NCI-H146 (cell line): ENCODE measurements around the gene KIFAP3.
"Not testable (repeated sequence)": the region's sequence is repeated elsewhere in the genome, so short reads cannot be mapped to it uniquely, and the experiment has no call there.

ENCODE experiments used
- DNase-seq: peaks from one replicate; lab custom pipeline; 2025; lab: John Stamatoyannopoulos, UW

Gene KIFAP3

DNA sequence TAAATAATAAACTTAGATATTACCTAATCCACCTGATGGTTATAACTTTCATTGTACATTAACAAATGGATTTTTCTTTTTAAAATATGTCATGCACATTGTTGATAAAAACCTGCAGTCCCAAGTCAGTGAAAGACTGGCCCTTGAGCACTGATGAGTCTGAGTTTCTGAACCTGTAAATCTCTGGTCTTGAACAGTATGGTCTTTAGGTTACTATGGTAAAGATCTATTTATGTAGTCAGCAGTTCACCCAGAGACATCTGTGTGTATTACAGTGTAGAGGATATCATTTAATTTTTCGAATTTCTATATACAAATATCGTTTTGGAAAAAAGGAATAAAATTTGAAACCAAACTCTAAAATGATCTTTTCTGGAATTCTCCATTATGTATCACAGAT is 150.4 kb downstream of the KIFAP3 start:
- DNase-seq: no peak

GRCh38 chr1:169921080-169921479 is 153.4 kb downstream of the KIFAP3 start:
- no peak for DNase-seq

- DNase-seq: no peak
Observed at GRCh38 chr1:169918927-169919326, 155.6 kb downstream of the KIFAP3 start.

GRCh38 chr1:169918220-169918619 is 156.3 kb downstream of the KIFAP3 start:
- DNase-seq: not testable (repeated sequence)

DNA sequence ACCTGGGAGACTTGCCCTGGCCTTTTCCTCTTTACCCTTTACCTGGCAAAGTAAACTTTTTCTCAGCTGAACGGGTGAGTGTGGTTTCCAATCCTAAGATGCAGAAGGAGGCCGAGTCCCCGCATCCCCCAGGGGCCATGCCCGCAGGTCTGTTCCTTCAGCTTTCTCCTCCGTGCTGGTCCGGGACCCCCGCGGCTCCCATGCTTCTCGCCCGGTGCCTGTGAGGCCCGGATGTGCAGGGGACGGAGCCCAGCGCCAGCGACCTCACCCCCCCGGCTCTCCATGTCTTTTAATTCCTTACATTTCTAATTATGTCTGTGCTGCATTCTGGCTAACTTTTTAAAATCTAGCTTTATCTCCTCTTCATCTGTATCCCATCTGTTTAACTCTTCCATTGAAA is 159.3 kb downstream of the KIFAP3 start:
- no peak for DNase-seq

- no peak for DNase-seq
Observed at GRCh38 chr1:169914531-169914930, 160.0 kb downstream of the KIFAP3 start.

GRCh38 chr1:169909499-169909898 is 165.0 kb downstream of the KIFAP3 start:
- no peak for DNase-seq

DNA sequence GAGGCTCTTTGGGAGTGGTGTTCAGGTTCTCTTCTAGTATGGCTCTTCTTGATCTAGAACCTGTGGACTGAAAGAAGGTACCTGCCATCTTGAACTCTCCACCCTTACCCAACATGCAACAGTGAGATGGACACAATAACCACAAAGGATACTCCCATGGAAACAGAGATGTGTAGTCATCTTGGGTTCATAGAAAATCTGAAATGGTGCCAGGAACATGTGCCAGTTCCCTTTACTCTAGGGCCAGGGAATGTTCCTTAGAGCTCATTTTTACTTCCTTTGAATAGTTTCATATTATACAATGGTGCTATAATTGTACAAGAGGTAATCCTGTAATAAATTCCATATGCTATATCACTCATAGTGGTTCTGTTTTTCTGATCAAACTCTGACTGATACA is 167.6 kb downstream of the KIFAP3 start:
- DNase-seq: no peak

DNA sequence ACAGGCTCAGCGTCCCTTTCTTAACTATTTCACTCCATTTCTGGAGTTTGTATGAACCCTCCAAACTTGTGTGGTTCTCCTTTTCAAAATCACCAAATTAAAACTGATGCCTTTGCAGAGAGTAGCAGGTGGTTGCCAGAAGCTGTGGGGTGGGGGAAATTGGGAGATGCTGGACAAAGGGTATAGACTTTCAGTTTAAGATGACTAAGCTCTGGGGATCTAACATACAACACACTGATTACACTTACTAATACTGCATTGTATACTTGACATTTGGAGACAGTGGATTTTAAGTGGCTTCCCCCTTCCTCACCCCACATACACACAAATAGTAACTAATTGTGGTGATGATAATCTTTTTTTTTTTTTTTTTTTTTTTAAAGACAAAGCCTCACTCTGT is 169.7 kb downstream of the KIFAP3 start:
- DNase-seq: no peak

GRCh38 chr1:169902751-169903150 is 171.7 kb downstream of the KIFAP3 start:
- DNase-seq: no peak

GRCh38 chr1:169901115-169901514 is 173.4 kb downstream of the KIFAP3 start:
- no peak for DNase-seq

DNA sequence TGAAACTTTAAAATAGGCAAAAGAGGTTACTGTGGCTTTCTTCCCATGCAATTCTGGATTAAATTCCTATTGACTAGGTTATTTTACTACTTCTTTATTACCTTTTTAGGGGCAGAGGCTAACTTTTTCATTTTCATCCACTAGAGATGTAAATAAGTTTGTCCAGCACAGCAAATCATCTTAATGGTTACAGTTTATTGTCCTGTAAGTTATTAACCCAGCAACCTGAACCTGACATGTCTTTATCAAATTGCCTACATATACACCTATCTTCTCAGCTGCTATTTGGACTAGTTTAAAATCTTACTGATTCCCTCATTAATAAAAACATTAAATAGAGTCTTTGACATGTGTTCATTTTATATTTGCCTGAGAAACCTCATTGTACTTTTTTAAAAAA is 173.9 kb downstream of the KIFAP3 start:
- DNase-seq: no peak

DNA sequence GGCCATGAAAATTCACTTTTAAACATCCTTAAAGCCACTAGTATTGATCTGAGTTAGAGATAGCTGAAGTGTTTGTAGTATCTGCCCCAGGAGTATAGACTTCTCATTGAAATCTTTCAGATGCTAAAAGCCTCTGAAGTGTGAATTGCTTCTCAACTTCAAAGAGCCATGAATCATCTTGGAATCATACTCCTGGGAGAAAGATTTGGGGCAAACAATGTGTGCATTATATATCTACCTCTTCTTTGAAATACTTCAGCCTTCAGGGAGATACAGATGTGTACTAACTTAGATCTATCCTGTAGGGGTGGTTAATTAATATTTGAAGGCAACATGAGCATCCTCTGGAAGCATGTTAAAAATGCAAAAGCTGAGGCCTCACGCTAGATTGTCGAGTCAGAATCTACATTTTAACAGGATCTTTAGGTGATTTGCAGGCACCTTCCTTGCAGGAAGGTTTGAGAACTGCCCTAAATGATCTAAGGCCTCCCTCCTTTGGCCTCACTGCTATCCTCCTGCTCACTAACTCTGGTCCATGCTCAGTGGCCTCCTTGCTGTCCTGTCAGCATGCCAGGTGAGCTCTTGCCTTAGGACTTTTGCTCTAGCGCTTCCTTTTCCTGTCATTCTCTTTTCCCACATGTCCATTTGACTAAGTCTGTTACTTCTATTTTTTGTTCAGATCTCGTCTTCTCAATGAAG is 174.8 kb downstream of the KIFAP3 start:
- no peak for DNase-seq

DNA sequence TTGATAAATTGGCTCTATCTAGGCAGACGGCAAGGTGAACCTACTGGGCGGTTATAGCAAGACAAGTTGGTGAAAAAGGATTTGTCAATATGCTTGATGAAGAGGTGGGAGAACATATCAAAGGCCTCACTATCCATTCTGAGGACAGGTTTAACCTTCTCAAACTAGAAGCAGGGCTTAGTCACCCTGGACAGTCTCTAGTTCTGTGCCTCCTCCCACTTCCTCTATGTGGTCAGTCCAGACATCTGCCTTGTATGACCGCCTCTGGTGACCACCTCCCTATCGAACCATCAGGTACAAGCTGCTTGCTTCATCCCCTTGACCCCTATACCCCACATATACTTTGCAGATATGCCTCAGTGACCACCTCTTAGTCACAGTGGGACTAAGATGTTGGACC is 178.5 kb downstream of the KIFAP3 start:
- no peak for DNase-seq

GRCh38 chr1:169894424-169895145 is 179.9 kb downstream of the KIFAP3 start:
- peak; percentile 41 for DNase-seq

GRCh38 chr1:169893645-169894423 is 180.7 kb downstream of the KIFAP3 start, which contains the start of gene SCYL3:
Gene SCYL3 (minus strand): TSS chr1:169893896. CDS start chr1:169888840, 5,056 bp downstream.
- peak; percentile 97 for DNase-seq

DNA sequence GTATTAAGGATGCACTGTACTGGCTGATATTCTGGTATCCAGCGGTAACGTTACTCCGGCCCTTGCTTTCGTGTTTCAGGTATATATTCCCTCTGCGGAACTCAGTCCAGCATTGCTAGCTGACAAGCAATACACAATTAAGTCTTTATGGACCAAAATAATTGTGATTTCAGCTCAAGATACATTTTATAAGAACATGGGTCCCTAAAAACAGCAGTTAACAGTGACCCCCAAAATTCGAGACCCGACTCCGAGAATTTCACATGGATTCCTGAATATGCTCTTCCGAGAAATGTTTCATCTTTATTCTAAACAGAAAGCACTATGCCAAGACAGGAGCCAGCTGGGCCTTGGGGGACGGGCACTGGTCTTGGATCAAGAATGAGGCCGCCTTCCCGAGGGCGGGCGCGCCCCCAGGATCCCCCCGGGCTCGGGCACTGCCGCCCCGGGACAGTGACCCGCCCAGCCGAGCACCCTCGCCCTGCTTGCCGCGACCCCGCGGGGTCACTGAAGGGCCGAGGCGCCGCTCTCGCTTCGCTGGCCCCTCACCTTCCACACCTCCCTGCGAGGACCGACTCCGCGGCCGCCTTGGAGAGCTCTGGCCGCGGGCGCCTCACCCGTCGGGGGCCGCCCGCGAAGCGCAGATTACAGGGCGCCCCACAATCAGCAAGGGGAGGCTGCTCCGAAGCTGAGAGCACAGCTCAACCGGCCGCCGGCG is 181.4 kb downstream of the KIFAP3 start:
- peak; percentile 36 for DNase-seq

- no peak for DNase-seq
Observed at GRCh38 chr1:169892176-169892926, 182.1 kb downstream of the KIFAP3 start.

DNA sequence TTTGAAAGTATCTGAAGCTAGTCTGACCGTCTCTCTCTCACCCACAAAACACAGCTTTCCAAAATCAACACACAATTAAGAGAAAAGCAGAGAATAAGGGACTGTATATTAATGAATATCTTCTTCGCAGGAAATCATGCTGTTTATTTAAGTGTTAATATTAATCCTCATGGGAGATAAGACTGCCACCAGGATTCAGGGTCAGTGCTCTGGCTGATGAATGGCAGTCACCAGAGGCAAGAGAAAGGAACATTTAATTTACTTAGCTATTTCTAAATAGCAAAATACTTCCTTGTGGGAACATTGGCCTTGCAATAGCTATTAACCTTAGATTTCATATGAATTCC is 183.0 kb downstream of the KIFAP3 start:
- no peak for DNase-seq

- DNase-seq: no peak
Observed at GRCh38 chr1:169890761-169891538, 183.5 kb downstream of the KIFAP3 start.

- DNase-seq: no peak
Observed at GRCh38 chr1:169889871-169890270, 184.6 kb downstream of the KIFAP3 start.
